ENCODE data around the gene RNF115. TPM values are rescaled to one million over a fixed set of nuclear protein-coding genes. Genes with fewer than 3 reads are reported as not detected.
A peak's percentile ranks its signal among the peaks of the same experiment; 100 is the strongest.

RNF115 gene
- total and polyA plus RNA-seq, 7 donors: 3.0 to 41.8 (median 16.6) TPM

DNA sequence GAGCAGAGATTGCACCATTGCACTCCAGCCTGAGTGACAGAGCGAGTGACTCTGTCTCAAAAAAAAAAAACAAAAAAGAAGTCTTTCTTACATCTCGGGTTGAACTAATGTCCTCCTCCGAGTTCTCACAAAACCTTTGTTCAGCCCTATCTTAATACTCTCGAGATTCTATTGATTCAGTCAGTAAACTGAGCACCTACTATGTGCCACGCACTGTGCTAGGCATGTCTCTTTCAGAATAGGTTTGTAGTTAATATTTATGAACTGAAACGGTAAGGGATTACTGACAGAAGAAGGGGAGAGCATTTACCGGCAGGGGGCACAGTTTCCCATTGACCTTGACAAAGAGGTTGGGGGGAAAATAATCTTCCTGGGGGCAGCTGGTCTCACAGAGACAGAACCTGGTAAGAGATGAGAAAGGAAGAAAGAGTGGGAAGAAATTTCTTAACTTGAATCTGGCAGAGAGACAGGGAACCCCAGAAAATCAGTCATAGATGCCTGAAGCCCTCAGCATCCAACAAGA lies 31.6 kb upstream of the RNF115 start:
- no peak overlapping the region for H3K4me3 ChIP-seq
- 86 to 89% methylated on average over 7 of the region's 7 CpGs for WGBS, 2 donors
- H3K4me1 ChIP-seq: peaks cover 0 to 23% (median 20%) of the 10 kb centered on the region in 4 donors
- TF ChIP-seq, protein P1, sequence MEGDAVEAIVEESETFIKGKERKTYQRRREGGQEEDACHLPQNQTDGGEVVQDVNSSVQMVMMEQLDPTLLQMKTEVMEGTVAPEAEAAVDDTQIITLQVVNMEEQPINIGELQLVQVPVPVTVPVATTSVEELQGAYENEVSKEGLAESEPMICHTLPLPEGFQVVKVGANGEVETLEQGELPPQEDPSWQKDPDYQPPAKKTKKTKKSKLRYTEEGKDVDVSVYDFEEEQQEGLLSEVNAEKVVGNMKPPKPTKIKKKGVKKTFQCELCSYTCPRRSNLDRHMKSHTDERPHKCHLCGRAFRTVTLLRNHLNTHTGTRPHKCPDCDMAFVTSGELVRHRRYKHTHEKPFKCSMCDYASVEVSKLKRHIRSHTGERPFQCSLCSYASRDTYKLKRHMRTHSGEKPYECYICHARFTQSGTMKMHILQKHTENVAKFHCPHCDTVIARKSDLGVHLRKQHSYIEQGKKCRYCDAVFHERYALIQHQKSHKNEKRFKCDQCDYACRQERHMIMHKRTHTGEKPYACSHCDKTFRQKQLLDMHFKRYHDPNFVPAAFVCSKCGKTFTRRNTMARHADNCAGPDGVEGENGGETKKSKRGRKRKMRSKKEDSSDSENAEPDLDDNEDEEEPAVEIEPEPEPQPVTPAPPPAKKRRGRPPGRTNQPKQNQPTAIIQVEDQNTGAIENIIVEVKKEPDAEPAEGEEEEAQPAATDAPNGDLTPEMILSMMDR (IDR thresholded peaks at IDR 0.05): no peak
- TF ChIP-seq EP300 (IDR thresholded peaks at IDR 0.05) (no peak), POLR2A (IDR thresholded peaks at IDR 0.05) (no peak), POLR2AphosphoS5 (IDR thresholded peaks at IDR 0.05) (no peak)
- H3K27me3 ChIP-seq: no peaks in the 10 kb centered on the region
- H3K9me3 ChIP-seq: no peaks in the 10 kb centered on the region
- no peak for DNase-seq
- intact Hi-C loops (cut with DNase I): loop anchor here (2.0 to 5.0 kb wide), 4 partner anchors 23 to 102 kb away; partner anchors contain the start of genes LIX1L and PEX11B
- H3K36me3 ChIP-seq: peaks cover 46 to 67% (median 50%) of the 10 kb centered on the region in 4 donors
- no peak overlapping the region for H3K27ac ChIP-seq

DNA sequence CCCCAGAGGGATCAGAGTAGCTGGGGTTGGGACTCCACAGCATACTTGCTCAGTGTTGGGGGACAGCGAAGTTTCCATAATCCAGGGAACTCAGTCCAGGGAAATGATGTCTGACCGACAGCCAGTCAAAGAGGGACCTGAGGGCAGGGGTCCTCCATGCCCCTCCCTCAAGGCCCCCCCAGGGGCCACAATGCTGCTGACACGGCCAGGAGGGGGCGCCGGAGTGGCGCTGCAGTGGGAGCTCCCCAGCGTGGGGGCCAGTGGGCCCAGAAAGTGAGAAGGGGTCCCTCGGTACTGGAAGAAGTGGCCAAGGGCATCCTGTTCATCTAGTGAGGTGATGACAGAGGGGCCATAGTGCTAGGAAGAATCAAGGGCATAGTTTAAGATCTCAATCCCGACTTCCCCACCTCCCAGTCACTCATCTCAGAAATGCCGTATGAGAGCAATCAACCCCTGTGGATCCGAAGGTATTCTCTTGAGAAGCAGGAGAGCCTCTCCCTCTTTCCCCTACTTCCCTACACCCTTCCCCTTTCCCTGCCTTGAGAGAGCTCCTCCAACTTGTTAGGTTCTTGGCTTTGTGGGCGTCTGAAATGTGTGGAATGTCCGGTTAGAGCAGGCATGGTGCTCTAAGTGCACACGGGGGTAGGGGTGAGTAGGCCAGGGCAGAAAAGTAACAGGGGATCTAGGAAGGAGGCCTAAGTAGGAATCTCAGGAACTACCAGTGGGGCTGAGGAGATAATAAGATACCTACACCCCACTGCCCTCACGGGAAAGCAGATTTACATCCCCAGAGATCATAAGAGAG lies 25.7 kb upstream of the RNF115 start:
- whole genome bisulfite sequencing, 2 donors: 84% methylated on average over 15 of the region's 15 CpGs
- TF ChIP-seq, protein P1 (IDR thresholded peaks at IDR 0.05): no peak
- no peaks in the 10 kb centered on the region for H3K9me3 ChIP-seq
- no peak for DNase-seq
- no peak overlapping the region for H3K4me3 ChIP-seq
- H3K27me3 ChIP-seq: no peaks in the 10 kb centered on the region
- intact Hi-C loops (cut with DNase I): loop anchor here (5.0 to 10.0 kb wide), 2 partner anchors 63 to 65 kb away; partner anchors contain the start of gene ITGA10
- H3K4me1 ChIP-seq: peaks cover 0 to 14% (median 13%) of the 10 kb centered on the region in 4 donors
- H3K27ac ChIP-seq: peak overlapping the region in 1 of 4 donors; percentile 7
- peaks cover 39 to 65% (median 46%) of the 10 kb centered on the region in 4 donors for H3K36me3 ChIP-seq

DNA sequence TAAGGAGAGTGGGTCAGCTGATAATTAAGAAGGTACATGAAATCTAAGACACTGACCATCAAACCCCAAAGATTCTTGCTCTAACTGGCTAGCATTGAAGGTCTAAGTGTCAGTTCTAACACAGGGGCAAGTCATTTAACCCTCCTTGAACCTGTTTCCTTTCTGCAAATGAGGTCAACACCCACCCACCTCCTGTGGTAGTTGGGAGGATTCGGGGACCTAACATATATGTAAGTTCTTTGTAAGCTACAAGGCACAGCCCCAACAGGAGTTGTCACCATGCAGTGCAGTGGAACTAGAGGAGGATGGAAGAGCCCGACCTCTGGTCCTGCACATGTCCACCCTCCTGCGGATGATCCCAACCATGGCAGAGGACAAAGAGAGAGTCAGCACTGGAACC lies 23.9 kb upstream of the RNF115 start:
- Histone ChIP-seq H3K4me1 (peaks cover 0 to 14% (median 13%) of the 10 kb centered on the region in 4 donors), H3K27me3 (no peaks in the 10 kb centered on the region), H3K36me3 (peaks cover 23 to 51% (median 30%) of the 10 kb centered on the region in 4 donors), H3K27ac (no peak overlapping the region), H3K9me3 (no peaks in the 10 kb centered on the region), H3K4me3 (no peak overlapping the region)
- TF ChIP-seq, protein P1 (IDR thresholded peaks at IDR 0.05): no peak
- TF ChIP-seq EP300 (IDR thresholded peaks at IDR 0.05): no peak
- no peak for TF ChIP-seq POLR2A (IDR thresholded peaks at IDR 0.05)
- TF ChIP-seq POLR2AphosphoS5 (IDR thresholded peaks at IDR 0.05): no peak
- DNase-seq: no peak
- intact Hi-C loops (cut with DNase I): loop anchor here (5.0 to 10.0 kb wide), 2 partner anchors 63 to 64 kb away; partner anchors contain the start of gene ITGA10
- 89 to 90% methylated on average over 3 of the region's 3 CpGs for WGBS, 2 donors

DNA sequence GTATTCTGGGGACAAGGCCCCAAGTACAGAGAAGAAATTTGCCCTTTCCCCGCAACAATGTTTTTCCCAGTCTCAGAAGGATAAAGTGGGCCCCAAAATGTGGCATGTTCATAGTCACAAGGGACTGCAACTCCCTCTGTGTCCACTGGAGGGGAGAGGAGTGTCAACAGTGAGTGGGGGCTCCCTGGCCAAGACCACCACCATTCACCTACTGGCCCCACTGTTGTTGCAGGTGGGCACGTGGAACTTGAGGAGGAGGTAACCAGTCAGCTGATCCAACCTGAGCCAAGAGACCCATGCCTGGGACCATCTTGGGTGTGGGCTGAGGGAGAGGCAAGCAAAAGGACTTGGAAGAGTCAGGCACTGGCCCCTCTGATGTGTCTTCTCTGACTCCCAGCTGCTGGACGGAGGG lies 22.3 kb upstream of the RNF115 start:
- peaks cover 20 to 51% (median 21%) of the 10 kb centered on the region in 4 donors for H3K36me3 ChIP-seq
- intact Hi-C loops (cut with DNase I): loop anchor here (5.0 to 10.0 kb wide), 2 partner anchors 61 to 66 kb away; partner anchors contain the start of gene ITGA10
- 61 to 70% methylated on average over 3 of the region's 3 CpGs for WGBS, 2 donors
- peak overlapping the region; percentile 75 to 85 (median 79) for H3K27ac ChIP-seq
- peaks cover 0 to 14% (median 13%) of the 10 kb centered on the region in 4 donors for H3K4me1 ChIP-seq
- no peak for DNase-seq
- H3K9me3 ChIP-seq: no peaks in the 10 kb centered on the region
- no peaks in the 10 kb centered on the region for H3K27me3 ChIP-seq
- no peak for TF ChIP-seq POLR2A (IDR thresholded peaks at IDR 0.05)
- TF ChIP-seq, protein P1 (IDR thresholded peaks at IDR 0.05): peak; percentile 44 to 70 (median 57)
- peak overlapping the region; percentile 33 to 61 (median 54) for H3K4me3 ChIP-seq
